Amniotic stem cell (primary cell): ENCODE data around the gene RIT1.
A peak's percentile ranks its signal among the peaks of the same experiment; 100 is the strongest.

ENCODE experiments used
- DNase-seq: peaks from one replicate; lab custom pipeline; 2025; lab: John Stamatoyannopoulos, UW

Gene RIT1

GRCh38 chr1:155856975-155857930 lies 53.9 kb downstream of the RIT1 start, which contains the start of gene GON4L:
Gene GON4L, minus strand, starts transcription at chr1:155857214. Its CDS starts 3,434 bp downstream, at chr1:155853780.
- DNase-seq: peak; percentile 80

GRCh38 chr1:155856257-155856974 lies 54.7 kb downstream of the RIT1 start:
- no peak for DNase-seq

GRCh38 chr1:155850345-155850744 lies 60.8 kb downstream of the RIT1 start:
- no peak for DNase-seq

DNA sequence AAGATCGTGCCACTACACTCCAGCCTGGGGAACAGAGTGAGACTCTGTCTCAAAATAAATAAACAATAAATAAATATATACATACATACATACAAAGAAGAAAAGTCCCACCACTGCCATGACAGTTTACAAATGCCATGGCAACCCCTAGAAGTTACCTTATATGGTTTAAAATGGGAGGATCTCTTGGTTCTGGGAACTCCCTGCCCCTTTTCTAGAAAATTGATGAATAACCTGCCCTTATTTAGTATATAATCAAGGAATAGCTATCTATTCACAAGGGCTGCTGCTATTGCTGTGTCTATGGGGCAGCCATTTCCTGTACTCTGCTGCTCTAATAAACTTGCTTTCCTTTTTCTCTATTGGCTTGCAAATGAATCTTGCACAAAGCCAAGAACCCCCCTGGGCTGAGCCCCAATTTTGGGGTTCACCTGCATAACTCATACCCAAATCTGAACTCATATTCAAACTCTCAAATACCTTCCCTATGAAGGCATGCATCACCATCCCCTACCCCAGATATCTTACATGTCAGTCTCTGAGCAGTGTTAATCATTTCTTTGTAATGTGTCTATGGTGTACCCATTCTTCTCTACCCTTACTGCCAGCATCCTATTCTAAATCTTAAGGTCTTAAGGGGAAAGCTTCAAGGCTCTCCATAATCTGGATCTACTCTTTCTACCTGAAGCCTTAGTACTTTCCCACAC lies 63.2 kb downstream of the RIT1 start:
- DNase-seq: no peak
